ENCODE measurements around the gene KCNT1.

Gene KCNT1

GRCh38 chr9:135815830-135816650 lies 114.1 kb downstream of the KCNT1 start:
- TF ChIP-seq EZH2phosphoT487 (conservative IDR thresholded peaks at IDR 0.05; ENCODE audit: low read length) (no peak), CTCF (IDR thresholded peaks at IDR 0.05; ENCODE audit: insufficient read depth, low read length, poor library complexity, severe bottlenecking) (no peak)
- Histone ChIP-seq H3K36me3 (ENCODE audit: low read length) (no peaks in the 10 kb centered on the region; the same call in 1 of the 2 replicates), H3F3A (ENCODE audit: insufficient read depth) (no peaks in the 10 kb centered on the region), H3K27me3 (ENCODE audit: low read length) (no peaks in the 10 kb centered on the region), H3K4me2 (ENCODE audit: low read depth, low read length, poor library complexity, severe bottlenecking) (no peak overlapping the region), H2AFZ (ENCODE audit: low read depth, low read length, severe bottlenecking) (no peak overlapping the region), H3K9me3 (ENCODE audit: insufficient read depth, low read length) (no peaks in the 10 kb centered on the region), H3K79me2 (ENCODE audit: insufficient read depth, low read length) (no peaks in the 10 kb centered on the region), H3K27ac (ENCODE audit: low read depth, low read length) (no peak overlapping the region), H3K9me2 (replicated peaks; ENCODE audit: insufficient read depth, low read length) (no peaks in the 10 kb centered on the region), H3K9ac (ENCODE audit: low read length) (no peak overlapping the region), H4K20me1 (ENCODE audit: low read depth, low read length) (no peaks in the 10 kb centered on the region), H3K4me3 (ENCODE audit: insufficient read depth, low read length, poor library complexity, severe bottlenecking) (no peak overlapping the region)

GRCh38 chr9:135816651-135816970 lies 114.6 kb downstream of the KCNT1 start:
- H3F3A ChIP-seq (ENCODE audit: insufficient read depth), result no peaks in the 10 kb centered on the region
- H3K27me3 ChIP-seq (ENCODE audit: low read length), result no peaks in the 10 kb centered on the region
- H3K9ac ChIP-seq (ENCODE audit: low read length), result no peak overlapping the region
- H2AFZ ChIP-seq (ENCODE audit: low read depth, low read length, severe bottlenecking), result no peak overlapping the region
- no peaks in the 10 kb centered on the region for H3K9me2 ChIP-seq (replicated peaks; ENCODE audit: insufficient read depth, low read length)
- H3K9me3 ChIP-seq (ENCODE audit: insufficient read depth, low read length), result no peaks in the 10 kb centered on the region
- H3K4me2 ChIP-seq (ENCODE audit: low read depth, low read length, poor library complexity, severe bottlenecking), result no peak overlapping the region
- no peak overlapping the region for H3K4me3 ChIP-seq (ENCODE audit: insufficient read depth, low read length, poor library complexity, severe bottlenecking)
- TF ChIP-seq EZH2phosphoT487 (conservative IDR thresholded peaks at IDR 0.05; ENCODE audit: low read length), result no peak
- no peak for TF ChIP-seq CTCF (IDR thresholded peaks at IDR 0.05; ENCODE audit: insufficient read depth, low read length, poor library complexity, severe bottlenecking)
- H3K79me2 ChIP-seq (ENCODE audit: insufficient read depth, low read length), result no peaks in the 10 kb centered on the region
- no peaks in the 10 kb centered on the region; the same call in 1 of the 2 replicates for H3K36me3 ChIP-seq (ENCODE audit: low read length)
- no peak overlapping the region for H3K27ac ChIP-seq (ENCODE audit: low read depth, low read length)
- H4K20me1 ChIP-seq (ENCODE audit: low read depth, low read length), result no peaks in the 10 kb centered on the region

- H3K9me3 ChIP-seq (ENCODE audit: insufficient read depth, low read length), result no peaks in the 10 kb centered on the region
These were observed 116.1 kb downstream of the KCNT1 start for GRCh38 chr9:135817951-135818717.

More at GRCh38 chr9:135817951-135818717, 116.1 kb downstream of the KCNT1 start:
- no peak overlapping the region for H3K27ac ChIP-seq (ENCODE audit: low read depth, low read length)
- H3F3A ChIP-seq (ENCODE audit: insufficient read depth), result no peaks in the 10 kb centered on the region
- no peak for TF ChIP-seq CTCF (IDR thresholded peaks at IDR 0.05; ENCODE audit: insufficient read depth, low read length, poor library complexity, severe bottlenecking)
- TF ChIP-seq EZH2phosphoT487 (conservative IDR thresholded peaks at IDR 0.05; ENCODE audit: low read length), result no peak
- H3K27me3 ChIP-seq (ENCODE audit: low read length), result no peaks in the 10 kb centered on the region
- H3K9me2 ChIP-seq (replicated peaks; ENCODE audit: insufficient read depth, low read length), result no peaks in the 10 kb centered on the region
- H3K9ac ChIP-seq (ENCODE audit: low read length), result no peak overlapping the region
- no peak overlapping the region for H3K4me3 ChIP-seq (ENCODE audit: insufficient read depth, low read length, poor library complexity, severe bottlenecking)
- no peaks in the 10 kb centered on the region for H3K79me2 ChIP-seq (ENCODE audit: insufficient read depth, low read length)
- no peak overlapping the region for H2AFZ ChIP-seq (ENCODE audit: low read depth, low read length, severe bottlenecking)
- H4K20me1 ChIP-seq (ENCODE audit: low read depth, low read length), result no peaks in the 10 kb centered on the region
- no peaks in the 10 kb centered on the region; the same call in 1 of the 2 replicates for H3K36me3 ChIP-seq (ENCODE audit: low read length)
- no peak overlapping the region for H3K4me2 ChIP-seq (ENCODE audit: low read depth, low read length, poor library complexity, severe bottlenecking)
